HFF-Myc (cell line): ENCODE measurements around the gene YIF1A.
A peak's percentile ranks its signal among the peaks of the same experiment; 100 is the strongest.
"Not testable (repeated sequence)": the region's sequence is repeated elsewhere in the genome, so short reads cannot be mapped to it uniquely, and the experiment has no call there.

Experiments used
- DNase-seq: peaks from one replicate; pipeline ENCODE4 v3.0.0-alpha.2; 2011; ENCODE audit warnings: low read depth; ENCODE audit errors: extremely low read depth
- H3K4me3 ChIP-seq: replicated peaks from 2 replicates; pipeline ENCODE4 v1.5.1; 2011; ENCODE audit warnings: low read depth, mild to moderate bottlenecking, control low read depth, low read length
- CTCF ChIP-seq: IDR thresholded peaks from 2 replicates; pipeline ENCODE4 v1.5.1; 2012; ENCODE audit warnings: mild to moderate bottlenecking, low read depth, low read length, control low read depth; ENCODE audit errors: missing control alignments

Gene YIF1A

GRCh38 chr11:66323684-66324083, 34.7 kb upstream of the YIF1A start:
- no peak overlapping the region for H3K4me3 ChIP-seq
- no peak for DNase-seq
- no peak for TF ChIP-seq CTCF

GRCh38 chr11:66322732-66323427, 33.9 kb upstream of the YIF1A start:
- DNase-seq: no peak
- no peak for TF ChIP-seq CTCF
- no peak overlapping the region for H3K4me3 ChIP-seq

GRCh38 chr11:66321606-66322005, 32.7 kb upstream of the YIF1A start:
- TF ChIP-seq CTCF: no peak
- DNase-seq: no peak

GRCh38 chr11:66320748-66321147, 31.8 kb upstream of the YIF1A start:
- H3K4me3 ChIP-seq, DNase-seq: not testable (repeated sequence)

More at GRCh38 chr11:66321606-66322005, 32.7 kb upstream of the YIF1A start:
- H3K4me3 ChIP-seq: no peak overlapping the region

GRCh38 chr11:66320289-66320688, 31.3 kb upstream of the YIF1A start:
- not testable (repeated sequence) for DNase-seq, H3K4me3 ChIP-seq

GRCh38 chr11:66318600-66318970, 29.6 kb upstream of the YIF1A start:
- DNase-seq: no peak
- H3K4me3 ChIP-seq: no peak overlapping the region
- no peak for TF ChIP-seq CTCF

- peak; percentile 57 for DNase-seq
- H3K4me3 ChIP-seq: peak overlapping the region; percentile 4; the same call in 1 of the 2 replicates
- no peak for TF ChIP-seq CTCF
Observed at GRCh38 chr11:66317723-66318599, 29.0 kb upstream of the YIF1A start.
